GM12878 (cell line): ENCODE measurements around the gene FITM1. TPM values are rescaled to one million over a fixed set of nuclear protein-coding genes. Genes with fewer than 3 reads are reported as not detected.

Experiments
- ATAC-seq: fragments of 200-7000 bp; cut with Tn5 transposase; 3 replicates; pipeline ENCODE4 v1.9.1; 2020; ENCODE audit warnings: mild to moderate bottlenecking, moderate library complexity
- BruUV-seq: library from RNA; stranded (reverse); fragments of 400-500 nt; replicated peaks from 2 replicates; lab custom pipeline; 2021; lab: Mats Ljungman, UMichigan
- CTCF ChIA-PET: fragments of 300-600 bp; sonication (Branson Sonifier 250); formaldehyde crosslinking; extraction: SDS; loops from one replicate; lab custom pipeline; 2021; ENCODE audit warnings: inconsistent platforms; lab: Yijun Ruan, JAX
- POLR2A ChIA-PET: fragments of 350-600 bp; formaldehyde crosslinking; extraction: SDS; loops from one replicate; lab custom pipeline; 2021; ENCODE audit warnings: inconsistent platforms; lab: Charles Lee
- RAD21 ChIA-PET: fragments of 300-600 bp; sonication (Branson Sonifier 250); formaldehyde crosslinking; loops from one replicate; lab custom pipeline; 2023; ENCODE audit warnings: antibody characterized with exemption; ENCODE audit not compliant: unreplicated experiment; lab: Charles Lee
- SMC1A ChIA-PET: fragments of 300-600 bp; sonication (Branson Sonifier 250); formaldehyde crosslinking; loops from one replicate; lab custom pipeline; 2023; ENCODE audit not compliant: unreplicated experiment, uncharacterized antibody; lab: Charles Lee
- DNase-seq: peaks from one replicate; pipeline ENCODE4 v3.0.0-alpha.2; 2011; ENCODE audit warnings: low read depth, low spot score
- FAIRE-seq: peaks from 3 replicates; lab custom pipeline; 2011; peaks lifted over from hg19 to GRCh38; lab: Jason Lieb, UNC
- H2AFZ ChIP-seq: 2 replicates; pipeline ENCODE4 v1.6.0; 2011; ENCODE audit warnings: low read depth, low read length, control low read depth; ENCODE audit not compliant: control insufficient read depth
- H3K27ac ChIP-seq: 2 replicates; pipeline ENCODE4 v1.5.1; 2011; ENCODE audit warnings: control low read depth; ENCODE audit not compliant: control insufficient read depth, insufficient read depth
- H3K27me3 ChIP-seq, 2 experiments: replicated peaks in 1 of 2; 2 replicates each; pipeline versions ENCODE4 v1.6.0 to v1.6.1; 2011; ENCODE audit warnings: low read length in 1 of 2; ENCODE audit not compliant: control insufficient read depth in 2 of 2, insufficient read depth in 2 of 2
- H3K36me3 ChIP-seq, 2 experiments: 2 replicates each; pipeline ENCODE4 v1.5.1; 2011; ENCODE audit warnings: low read length in 1 of 2; ENCODE audit not compliant: control insufficient read depth in 2 of 2, insufficient read depth in 2 of 2
- H3K4me1 ChIP-seq: 2 replicates; pipeline ENCODE4 v1.6.1; 2011; ENCODE audit warnings: mild to moderate bottlenecking, low read length, moderate library complexity, mixed read lengths; ENCODE audit not compliant: control insufficient read depth, insufficient read depth
- H3K4me2 ChIP-seq: 2 replicates; pipeline ENCODE4 v1.6.0; 2011; ENCODE audit warnings: control low read depth; ENCODE audit not compliant: control insufficient read depth, insufficient read depth
- H3K4me3 ChIP-seq: fragments of 200-600 bp; sonication (generic); 2 replicates; pipeline ENCODE4 v1.5.1; 2016
- H3K79me2 ChIP-seq: 2 replicates; pipeline ENCODE4 v1.6.0; 2011; ENCODE audit warnings: low read length; ENCODE audit not compliant: control insufficient read depth, insufficient read depth
- H3K9ac ChIP-seq: 2 replicates; pipeline ENCODE4 v1.8.0; 2011; ENCODE audit warnings: low read length, control low read depth, mixed read lengths; ENCODE audit not compliant: control insufficient read depth, insufficient read depth
- H3K9me3 ChIP-seq: replicated peaks from 3 replicates; pipeline ENCODE4 v1.5.1; 2011; ENCODE audit warnings: mild to moderate bottlenecking, low read length; ENCODE audit not compliant: control insufficient read depth, insufficient read depth
- H4K20me1 ChIP-seq: 2 replicates; pipeline ENCODE4 v1.6.0; 2011; ENCODE audit not compliant: control insufficient read depth, insufficient read depth
- DPF2 ChIP-seq: fragments of 450-650 bp; IDR thresholded peaks from 2 replicates; pipeline ENCODE4 v1.6.1; 2017; ENCODE audit warnings: mild to moderate bottlenecking
- IKZF1 ChIP-seq: fragments of 450-650 bp; conservative IDR thresholded peaks from 2 replicates; pipeline ENCODE4 v1.6.1; 2017; ENCODE audit warnings: antibody characterized with exemption, mild to moderate bottlenecking
- IRF3 ChIP-seq: fragments of 450-650 bp; IDR thresholded peaks from 2 replicates; pipeline ENCODE4 v1.6.1; 2014; ENCODE audit warnings: mild to moderate bottlenecking
- JUND ChIP-seq: IDR thresholded peaks from 2 replicates; pipeline ENCODE4 v1.6.1; 2012; ENCODE audit warnings: low read depth, mild to moderate bottlenecking, low read length, improper control_type of control experiment, moderate library complexity
- KDM1A ChIP-seq: fragments of 200-600 bp; sonication (generic); IDR thresholded peaks from 2 replicates; pipeline ENCODE4 v1.6.1; 2016; ENCODE audit warnings: borderline replicate concordance
- LARP7 ChIP-seq: fragments of 450-650 bp; IDR thresholded peaks from 2 replicates; pipeline ENCODE4 v1.6.1; 2017; ENCODE audit warnings: mild to moderate bottlenecking
- MLLT1 ChIP-seq: fragments of 450-650 bp; IDR thresholded peaks from 2 replicates; pipeline ENCODE4 v1.6.1; 2016; ENCODE audit warnings: mild to moderate bottlenecking
- MYB ChIP-seq: fragments of 150-350 bp; IDR thresholded peaks from 2 replicates; pipeline ENCODE4 v1.6.1; 2014; ENCODE audit warnings: mild to moderate bottlenecking, low read depth, low read length, borderline replicate concordance
- PAX5 ChIP-seq: IDR thresholded peaks from 2 replicates; pipeline ENCODE4 v1.6.1; 2011; ENCODE audit warnings: low read depth, low read length, borderline replicate concordance
- PBX3 ChIP-seq: IDR thresholded peaks from 2 replicates; pipeline ENCODE4 v1.6.1; 2011; ENCODE audit warnings: mild to moderate bottlenecking, low read depth, low read length, moderate library complexity; ENCODE audit not compliant: insufficient replicate concordance
- REST ChIP-seq: IDR thresholded peaks from 2 replicates; pipeline ENCODE4 v1.6.1; 2012; ENCODE audit warnings: mild to moderate bottlenecking, low read depth, low read length
- TBL1XR1 ChIP-seq: IDR thresholded peaks from 2 replicates; pipeline ENCODE4 v1.6.1; 2012; ENCODE audit warnings: low read depth, low read length, improper control_type of control experiment
- WGBS: methylation state at CpG from one replicate; pipeline ENCODE4 v1.1.6; 2016; ENCODE audit warnings: low lambda C conversion rate; ENCODE audit not compliant: insufficient replicate concordance, insufficient coverage; ENCODE audit errors: missing lambda C conversion rate; 5-methylcytosine and 5-hydroxymethylcytosine counted together
- in situ Hi-C: fragments of 300-500 bp; cut with MboI; formaldehyde crosslinking; loops from 9 replicates; pipeline ENCODE4 v1.14.3; 2018; ENCODE audit warnings: mixed read lengths
- intact Hi-C: fragments of 100-400 bp; cut with micrococcal nuclease; formaldehyde crosslinking; loops from one replicate; pipeline ENCODE4 v1.14.2; 2022; ENCODE audit not compliant: unreplicated experiment
- polyA plus RNA-seq, 11 experiments: library from polyadenylated mRNA; depleted of rRNA in 4 of 11; unstranded in 6 of 11; stranded (reverse) in 5 of 11; fragments of >200 nt; fragmentation: Nextera tagmentation in 4 of 11; fragmentation: Illumina TruSeq in 1 of 11; extraction: Ambion mirVana in 4 of 11; extraction: Trizol in 1 of 11; gene quantifications; 1 replicate in 1 of 11; 2 replicates in 10 of 11; pipeline versions ENCODE4 v1.2.1 to v1.2.3, GENCODE V29; 2011 to 2016; ENCODE audit warnings: inconsistent platforms in 2 of 11, missing spikeins in 2 of 11, low read depth in 1 of 11
- total RNA-seq, 4 experiments: library from RNA; depleted of rRNA in 3 of 4; stranded (reverse); fragments of >200 nt in 3 of 4; fragmentation: Illumina TruSeq in 1 of 4; extraction: Trizol in 1 of 4; gene quantifications; 2 replicates each; pipeline versions ENCODE4 v1.2.1 to v1.2.3, GENCODE V29; 2013 to 2021

FITM1 gene
- total and polyA plus RNA-seq, 10 of the 15 experiments (the other 5 are each of a cell fraction or from before 2014, with no cell fraction given), result 0.11 to 1.9 (median 0.45) TPM; not detected in 2

GRCh38 chr14:24080888-24081738 lies 49.3 kb upstream of the FITM1 start:
- FAIRE-seq (peak; percentile 98), DNase-seq (no peak), ATAC-seq (peak; percentile 95)
- in situ Hi-C loops (no loop called here), intact Hi-C loops (no loop called here)
- Histone ChIP-seq H4K20me1 (no peaks in the 10 kb centered on the region), H3K27ac (peak overlapping the region; percentile 67), H3K4me1 (peaks cover 14% of the 10 kb centered on the region), H3K79me2 (no peaks in the 10 kb centered on the region), H3K9ac (peak overlapping the region; percentile 41; the same call in 1 of the 2 replicates), H3K36me3 (no peaks in the 10 kb centered on the region), H3K4me3 (peak overlapping the region; percentile 63; the same call in 1 of the 2 replicates), H3K9me3 (no peaks in the 10 kb centered on the region), H2AFZ (peak overlapping the region; percentile 78), H3K27me3 (no peaks in the 10 kb centered on the region), H3K4me2 (peak overlapping the region; percentile 83)
- no TSS peak for BruUV-seq
- ChIA-PET SMC1A (interaction anchor here (0.7 to 5.2 kb wide), 13 partner anchors 11 to 193 kb away, joined by 3 to 51 read pairs (median 5); partner anchors contain the start of genes DCAF11, IRF9, MDP1 and PCK2), RAD21 (interaction anchor here (1.0 to 4.6 kb wide), 9 partner anchors 11 to 216 kb away, joined by 3 to 39 read pairs (median 9); partner anchors contain the start of genes CARMIL3, DCAF11, IRF9 and NRL), CTCF (interaction anchor here (0.7 to 4.9 kb wide), 12 partner anchors 11 to 227 kb away, joined by 3 to 71 read pairs (median 4); partner anchors contain the start of genes CHMP4A, CIDEB, PCK2 and PSME2), POLR2A (interaction anchor here (0.5 to 4.2 kb wide), 15 partner anchors 9 to 162 kb away, joined by 3 to 33 read pairs (median 5); partner anchors contain the start of genes CHMP4A, CPNE6, DCAF11 and NRL)
- under 1% methylated on average over 67 of the region's 74 CpGs for WGBS
- TF ChIP-seq IKZF1, result peak; percentile 72
- TF ChIP-seq REST, result no peak
- TF ChIP-seq IRF3, result no peak
- no peak for TF ChIP-seq JUND
- TF ChIP-seq TBL1XR1, result no peak
- TF ChIP-seq LARP7, result peak; percentile 94
- TF ChIP-seq PAX5, result no peak
- peak; percentile 90 for TF ChIP-seq DPF2
- peak; percentile 12 for TF ChIP-seq PBX3
- TF ChIP-seq MLLT1, result no peak
- no peak for TF ChIP-seq MYB
- TF ChIP-seq KDM1A, result no peak
